NB4 (cell line): Measurements from ENCODE around the gene GTF2H4.

Source experiments
- DNase-seq: peaks from one replicate; pipeline ENCODE4 v3.0.0; 2010; ENCODE audit warnings: low read depth
- H3K4me3 ChIP-seq: one replicate; pipeline ENCODE4 v1.5.1; 2011; ENCODE audit warnings: mild to moderate bottlenecking, low read depth, low read length, moderate library complexity
- CTCF ChIP-seq: IDR thresholded peaks from one replicate; pipeline ENCODE4 v1.5.1; 2012; ENCODE audit warnings: low read depth, low read length
- MAX ChIP-seq: IDR thresholded peaks from 2 replicates; pipeline ENCODE4 v1.6.1; 2011; ENCODE audit warnings: low read depth, low read length
- MYC ChIP-seq: IDR thresholded peaks from 2 replicates; pipeline ENCODE4 v1.6.1; 2011; ENCODE audit warnings: low read depth, low read length
- POLR2A ChIP-seq: IDR thresholded peaks from 2 replicates; pipeline ENCODE4 v1.6.1; 2011; ENCODE audit warnings: mild to moderate bottlenecking; ENCODE audit not compliant: insufficient read length; ENCODE audit errors: extremely low read depth

GTF2H4 gene

GRCh38 chr6:30883685-30884520 lies 24.1 kb upstream of the GTF2H4 start, which contains the start of gene DDR1:
Gene DDR1, plus strand, starts transcription at chr6:30884519. Its CDS starts 4,211 bp downstream, at chr6:30888730.
- DNase-seq, result peak; percentile 51
- TF ChIP-seq MYC (no peak), CTCF (no peak), POLR2A (no peak), MAX (no peak)
- H3K4me3 ChIP-seq, result no peak within 1 kb of the TSS

GRCh38 chr6:30884521-30885480 lies 23.2 kb upstream of the GTF2H4 start:
- TF ChIP-seq POLR2A (no peak), CTCF (no peak), MYC (no peak), MAX (no peak)
- DNase-seq, result peak; percentile 28
- no peak overlapping the region for H3K4me3 ChIP-seq

- TF ChIP-seq CTCF (no peak), POLR2A (no peak), MYC (no peak), MAX (no peak)
- no peak for DNase-seq
- no peak overlapping the region for H3K4me3 ChIP-seq
Measured at GRCh38 chr6:30885481-30885998, 22.5 kb upstream of the GTF2H4 start.

GRCh38 chr6:30885999-30886896 lies 21.8 kb upstream of the GTF2H4 start:
- DNase-seq, result peak; percentile 49
- no peak for TF ChIP-seq CTCF
- TF ChIP-seq MYC, result no peak
- TF ChIP-seq POLR2A, result no peak
- no peak for TF ChIP-seq MAX
- H3K4me3 ChIP-seq, result no peak overlapping the region

GRCh38 chr6:30886897-30887255 lies 21.1 kb upstream of the GTF2H4 start:
- TF ChIP-seq POLR2A (no peak), MYC (no peak), MAX (no peak), CTCF (no peak)
- no peak for DNase-seq
- H3K4me3 ChIP-seq, result no peak overlapping the region
